Eye (tissue), 1 donor: ENCODE measurements around the gene SCN3A.

Experiments
- DNase-seq: peaks from one replicate; pipeline ENCODE4 v3.0.0-alpha.2; 2015

SCN3A gene

GRCh38 chr2:165203689-165204559 is at the start of gene SCN3A:
Gene SCN3A, minus strand, starts transcription at chr2:165204050. Its CDS starts 27,656 bp downstream, at chr2:165176394.
- DNase-seq = peak; percentile 88

- DNase-seq = no peak
These were observed 49.3 kb upstream of the SCN3A start for GRCh38 chr2:165253178-165253577.

GRCh38 chr2:165251366-165251765 is 47.5 kb upstream of the SCN3A start:
- no peak for DNase-seq

- DNase-seq = no peak
These were observed 44.4 kb upstream of the SCN3A start for GRCh38 chr2:165248238-165248637.

GRCh38 chr2:165245081-165245793 is 41.4 kb upstream of the SCN3A start:
- DNase-seq = no peak

GRCh38 chr2:165240916-165241315 is 37.1 kb upstream of the SCN3A start:
- no peak for DNase-seq

GRCh38 chr2:165239856-165240515 is 36.1 kb upstream of the SCN3A start:
- DNase-seq = peak; percentile 18

GRCh38 chr2:165239230-165239629 is 35.4 kb upstream of the SCN3A start, which contains the start of gene SCN2A:
Gene SCN2A, plus strand, starts transcription at chr2:165239414. Its CDS starts 56,410 bp downstream, at chr2:165295824.
- peak; percentile 83 for DNase-seq

- peak; percentile 69 for DNase-seq
These were observed 34.4 kb upstream of the SCN3A start for GRCh38 chr2:165238295-165238694.

GRCh38 chr2:165237056-165237455 is 33.2 kb upstream of the SCN3A start:
- no peak for DNase-seq

- DNase-seq = no peak
These were observed 23.7 kb upstream of the SCN3A start for GRCh38 chr2:165227571-165227970.

GRCh38 chr2:165224941-165225340 is 21.1 kb upstream of the SCN3A start:
- DNase-seq = no peak

GRCh38 chr2:165219481-165219880 is 15.6 kb upstream of the SCN3A start:
- peak; percentile 59 for DNase-seq

GRCh38 chr2:165214093-165214492 is 10.2 kb upstream of the SCN3A start:
- DNase-seq = no peak

- DNase-seq = no peak
These were observed 4.2 kb upstream of the SCN3A start for GRCh38 chr2:165208094-165208493.

- DNase-seq = no peak
These were observed 2.0 kb upstream of the SCN3A start for GRCh38 chr2:165205865-165206264.

GRCh38 chr2:165202239-165202638 is 1.6 kb downstream of the SCN3A start:
- no peak for DNase-seq

- no peak for DNase-seq
These were observed 5.7 kb downstream of the SCN3A start for GRCh38 chr2:165198181-165198580.

GRCh38 chr2:165197346-165197745 is 6.5 kb downstream of the SCN3A start:
- no peak for DNase-seq

GRCh38 chr2:165196411-165196810 is 7.4 kb downstream of the SCN3A start:
- DNase-seq = no peak

GRCh38 chr2:165193178-165193777 is 10.6 kb downstream of the SCN3A start:
- DNase-seq = no peak

GRCh38 chr2:165192729-165193128 is 11.1 kb downstream of the SCN3A start:
- DNase-seq = no peak
